ENCODE results near the gene VCL. TPM values are rescaled to one million over a fixed set of nuclear protein-coding genes. Genes with fewer than 3 reads are reported as not detected.

The VCL gene
- total RNA-seq, 2 donors from 2014 or later: 109 to 214 TPM

DNA sequence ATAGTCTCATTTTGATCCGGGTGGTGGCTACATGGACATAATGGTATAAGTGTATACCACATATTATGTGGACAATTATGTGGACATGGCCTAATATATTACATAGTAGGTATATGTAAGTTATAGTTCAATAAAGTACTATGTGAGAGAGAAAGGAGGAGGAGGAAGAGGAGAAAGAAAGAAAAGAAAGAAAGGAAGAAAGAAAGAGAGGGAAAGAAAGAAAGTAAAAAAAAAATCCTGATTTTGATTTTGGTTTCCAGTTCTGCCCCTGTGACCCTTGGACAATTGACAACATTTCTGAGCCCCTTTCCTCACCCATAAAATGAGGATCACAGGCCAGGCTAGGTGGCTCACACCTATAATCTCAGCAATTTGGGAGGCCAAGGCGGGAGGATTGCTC lies 42.2 kb upstream of the VCL start:
- H3K9ac ChIP-seq (ENCODE audit: extremely low read depth, low read length, poor library complexity, severe bottlenecking): no peak overlapping the region
- no peaks in the 10 kb centered on the region for H3K27me3 ChIP-seq (ENCODE audit: control insufficient read depth, insufficient read depth, low read length, poor library complexity, severe bottlenecking)
- no peaks in the 10 kb centered on the region for H3K36me3 ChIP-seq (ENCODE audit: control insufficient read depth, insufficient read depth, low read length)
- no peaks in the 10 kb centered on the region for H3K9me3 Mint-ChIP-seq
- no peak overlapping the region for H3K27ac ChIP-seq (ENCODE audit: low read depth, low read length)
- DNase-seq: no peak
- no peaks in the 10 kb centered on the region for H3K27me3 Mint-ChIP-seq (ENCODE audit: insufficient read depth)
- no peak overlapping the region for H3K4me3 ChIP-seq (ENCODE audit: low read length)
- H3K4me1 Mint-ChIP-seq: peaks cover 16% of the 10 kb centered on the region
- H3K36me3 Mint-ChIP-seq (ENCODE audit: low read depth): no peaks in the 10 kb centered on the region
- peaks cover 7% of the 10 kb centered on the region for H3K4me1 ChIP-seq (ENCODE audit: control insufficient read depth, insufficient read depth, low read length)
- TF ChIP-seq, protein P1, sequence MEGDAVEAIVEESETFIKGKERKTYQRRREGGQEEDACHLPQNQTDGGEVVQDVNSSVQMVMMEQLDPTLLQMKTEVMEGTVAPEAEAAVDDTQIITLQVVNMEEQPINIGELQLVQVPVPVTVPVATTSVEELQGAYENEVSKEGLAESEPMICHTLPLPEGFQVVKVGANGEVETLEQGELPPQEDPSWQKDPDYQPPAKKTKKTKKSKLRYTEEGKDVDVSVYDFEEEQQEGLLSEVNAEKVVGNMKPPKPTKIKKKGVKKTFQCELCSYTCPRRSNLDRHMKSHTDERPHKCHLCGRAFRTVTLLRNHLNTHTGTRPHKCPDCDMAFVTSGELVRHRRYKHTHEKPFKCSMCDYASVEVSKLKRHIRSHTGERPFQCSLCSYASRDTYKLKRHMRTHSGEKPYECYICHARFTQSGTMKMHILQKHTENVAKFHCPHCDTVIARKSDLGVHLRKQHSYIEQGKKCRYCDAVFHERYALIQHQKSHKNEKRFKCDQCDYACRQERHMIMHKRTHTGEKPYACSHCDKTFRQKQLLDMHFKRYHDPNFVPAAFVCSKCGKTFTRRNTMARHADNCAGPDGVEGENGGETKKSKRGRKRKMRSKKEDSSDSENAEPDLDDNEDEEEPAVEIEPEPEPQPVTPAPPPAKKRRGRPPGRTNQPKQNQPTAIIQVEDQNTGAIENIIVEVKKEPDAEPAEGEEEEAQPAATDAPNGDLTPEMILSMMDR (conservative IDR thresholded peaks at IDR 0.05): no peak
- no peak overlapping the region for H3K27ac Mint-ChIP-seq
- H3K4me3 Mint-ChIP-seq: no peak overlapping the region
- H3K9me3 ChIP-seq (ENCODE audit: control insufficient read depth, low read length): no peaks in the 10 kb centered on the region
- 88% methylated on average over 1 to 2 of the region's 2 CpGs for WGBS, 2 experiments (ENCODE audit: insufficient coverage in 1 of 2, insufficient read length in 1 of 2)

DNA sequence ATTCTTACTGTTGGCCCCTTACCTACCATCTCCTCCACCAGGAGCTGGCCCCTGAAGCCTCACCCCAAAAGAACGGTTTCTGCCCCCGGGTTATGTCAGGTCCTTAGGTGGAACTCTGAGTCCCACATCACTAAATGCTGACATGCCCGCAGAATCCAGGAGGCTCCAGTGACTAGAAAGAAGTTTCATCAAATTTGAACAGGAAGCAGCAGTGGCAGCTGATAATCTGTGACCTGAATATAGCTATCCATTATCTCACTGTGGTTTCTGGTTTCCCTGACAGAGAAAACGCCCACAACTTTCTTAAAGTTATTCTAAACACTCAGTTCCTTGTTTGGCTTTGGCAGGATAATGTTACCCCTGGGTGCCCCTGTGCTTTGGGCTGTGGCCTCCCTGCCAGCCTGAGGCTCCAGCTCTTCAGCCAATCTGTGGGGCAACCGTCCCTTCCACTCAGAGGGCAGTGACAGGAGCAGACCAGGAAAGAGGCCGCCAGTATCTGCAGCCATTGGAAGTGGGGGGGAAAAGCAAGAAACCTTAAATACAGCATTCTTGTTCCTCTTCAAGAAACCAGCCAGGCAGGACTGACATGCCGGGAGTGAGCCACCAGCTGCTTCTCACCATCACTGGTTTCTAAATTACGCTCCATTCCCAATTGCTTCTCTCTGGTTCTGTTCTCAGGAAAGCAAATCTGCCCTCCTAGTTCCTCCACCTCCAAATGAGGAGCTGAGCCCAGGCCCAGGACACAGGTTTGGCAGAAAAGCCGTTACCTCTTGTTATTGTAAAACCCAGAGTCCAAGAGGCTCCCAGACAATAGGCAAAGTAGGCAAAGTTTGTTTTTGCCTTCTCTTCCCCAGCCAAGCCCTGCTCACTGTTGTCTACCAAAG lies 41.2 kb upstream of the VCL start:
- TF ChIP-seq, protein P1 (conservative IDR thresholded peaks at IDR 0.05): no peak
- no peak overlapping the region for H3K27ac Mint-ChIP-seq
- peaks cover 16% of the 10 kb centered on the region for H3K4me1 Mint-ChIP-seq
- H3K27me3 ChIP-seq (ENCODE audit: control insufficient read depth, insufficient read depth, low read length, poor library complexity, severe bottlenecking): no peaks in the 10 kb centered on the region
- H3K4me3 ChIP-seq (ENCODE audit: low read length): no peak overlapping the region
- H3K9me3 ChIP-seq (ENCODE audit: control insufficient read depth, low read length): no peaks in the 10 kb centered on the region
- 78 to 83% methylated on average over 2 to 9 of the region's 9 CpGs for WGBS, 2 experiments (ENCODE audit: insufficient coverage in 1 of 2, insufficient read length in 1 of 2)
- H3K9ac ChIP-seq (ENCODE audit: extremely low read depth, low read length, poor library complexity, severe bottlenecking): no peak overlapping the region
- no peaks in the 10 kb centered on the region for H3K27me3 Mint-ChIP-seq (ENCODE audit: insufficient read depth)
- no peak for DNase-seq
- H3K4me1 ChIP-seq (ENCODE audit: control insufficient read depth, insufficient read depth, low read length): peaks cover 7% of the 10 kb centered on the region
- no peaks in the 10 kb centered on the region for H3K9me3 Mint-ChIP-seq
- no peak overlapping the region for H3K27ac ChIP-seq (ENCODE audit: low read depth, low read length)
- H3K4me3 Mint-ChIP-seq: no peak overlapping the region
- no peaks in the 10 kb centered on the region for H3K36me3 Mint-ChIP-seq (ENCODE audit: low read depth)
- H3K36me3 ChIP-seq (ENCODE audit: control insufficient read depth, insufficient read depth, low read length): no peaks in the 10 kb centered on the region

DNA sequence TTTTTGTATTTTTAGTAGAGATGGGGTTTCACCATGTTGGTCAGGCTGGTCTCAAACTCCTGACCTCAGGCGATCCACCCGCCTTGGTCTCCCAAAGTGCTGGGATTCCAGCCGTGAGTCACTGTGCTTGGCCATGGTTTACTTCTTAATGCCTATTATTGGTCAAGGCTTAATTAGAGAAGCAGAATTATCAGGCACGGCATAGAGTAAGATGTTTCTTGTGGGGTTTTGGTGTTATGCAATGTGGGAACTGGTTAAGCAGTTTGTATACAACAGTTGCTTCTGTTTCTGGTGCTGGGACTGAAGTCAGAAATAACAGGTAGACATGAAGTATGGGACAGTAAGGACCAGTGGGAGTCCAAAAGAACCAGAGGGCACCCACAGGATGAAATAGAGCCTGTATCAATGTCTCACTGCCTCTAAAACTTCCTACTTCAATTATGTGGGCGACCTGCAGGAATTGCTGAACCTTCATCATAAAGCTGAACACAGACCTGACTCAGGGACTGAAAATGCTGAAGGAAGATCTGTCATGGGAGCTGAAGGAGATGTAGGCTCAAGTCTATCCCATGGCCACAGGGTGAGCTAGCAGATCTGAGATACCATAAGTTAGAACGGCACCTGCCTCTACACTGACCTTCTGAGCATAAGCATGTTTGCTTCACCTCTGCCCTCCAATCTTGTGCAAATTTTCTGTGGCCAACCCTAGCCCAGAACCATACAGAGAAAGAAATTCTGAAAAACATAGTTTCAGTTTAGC lies 38.3 kb upstream of the VCL start:
- Histone ChIP-seq H3K9me3 (ENCODE audit: control insufficient read depth, low read length) (no peaks in the 10 kb centered on the region), H3K4me1 (ENCODE audit: control insufficient read depth, insufficient read depth, low read length) (peaks cover 7% of the 10 kb centered on the region), H3K27me3 (ENCODE audit: control insufficient read depth, insufficient read depth, low read length, poor library complexity, severe bottlenecking) (no peaks in the 10 kb centered on the region), H3K27ac (ENCODE audit: low read depth, low read length) (no peak overlapping the region), H3K9ac (ENCODE audit: extremely low read depth, low read length, poor library complexity, severe bottlenecking) (no peak overlapping the region), H3K4me3 (ENCODE audit: low read length) (no peak overlapping the region), H3K36me3 (ENCODE audit: control insufficient read depth, insufficient read depth, low read length) (no peaks in the 10 kb centered on the region)
- Mint-ChIP-seq H3K27me3 (ENCODE audit: insufficient read depth) (no peaks in the 10 kb centered on the region), H3K4me1 (peaks cover 16% of the 10 kb centered on the region), H3K4me3 (no peak overlapping the region), H3K9me3 (no peaks in the 10 kb centered on the region), H3K27ac (peak overlapping the region; percentile 12), H3K36me3 (ENCODE audit: low read depth) (no peaks in the 10 kb centered on the region)
- 92 to 94% methylated on average over 5 to 6 of the region's 6 CpGs for WGBS, 2 experiments (ENCODE audit: insufficient coverage in 1 of 2, insufficient read length in 1 of 2)
- TF ChIP-seq, protein P1 (conservative IDR thresholded peaks at IDR 0.05): no peak
- peak; percentile 45 for DNase-seq
